ENCODE results near the gene ASCC2.

- TF ChIP-seq EP300 (IDR thresholded peaks at IDR 0.05; ENCODE audit: borderline replicate concordance): no peak
- TF ChIP-seq ZBTB7A (IDR thresholded peaks at IDR 0.05; ENCODE audit: low read depth): no peak
- TF ChIP-seq YY1 (IDR thresholded peaks at IDR 0.05; ENCODE audit: low read depth): no peak
- TF ChIP-seq TAF1 (IDR thresholded peaks at IDR 0.05; ENCODE audit: low read depth): no peak
- TF ChIP-seq RAD21 (IDR thresholded peaks at IDR 0.05; ENCODE audit: low read depth): no peak
Measured at GRCh38 chr22:29825578-29825977, 12.5 kb downstream of the ASCC2 start.
